KOPT-K1 (cell line): ENCODE data around the gene XPNPEP2.
A peak's percentile ranks its signal among the peaks of the same experiment; 100 is the strongest.
"Not testable (repeated sequence)": the region's sequence is repeated elsewhere in the genome, so short reads cannot be mapped to it uniquely, and the experiment has no call there.

Source experiments
- H3K27ac ChIP-seq: fragments of 200-600 bp; sonication (generic); 2 replicates; pipeline ENCODE4 v1.5.1; 2016; ENCODE audit warnings: antibody characterized with exemption, mild to moderate bottlenecking, low read depth, low read length; ENCODE audit not compliant: poor library complexity, severe bottlenecking
- H3K36me3 ChIP-seq: fragments of 200-600 bp; sonication (generic); 2 replicates; pipeline ENCODE4 v1.5.1; 2017; ENCODE audit warnings: antibody characterized with exemption, mild to moderate bottlenecking, low read length, moderate library complexity; ENCODE audit not compliant: insufficient read depth
- H3K9me3 ChIP-seq: fragments of 200-600 bp; sonication (generic); 2 replicates; pipeline ENCODE4 v1.5.1; 2017; ENCODE audit warnings: antibody characterized with exemption, low read length, mild to moderate bottlenecking; ENCODE audit not compliant: insufficient read depth, poor library complexity, severe bottlenecking

The XPNPEP2 gene

GRCh38 chrX:129732857-129733256, 5.9 kb upstream of the XPNPEP2 start:
- Histone ChIP-seq H3K9me3 (no peaks in the 10 kb centered on the region), H3K27ac (peak overlapping the region; percentile 97), H3K36me3 (no peaks in the 10 kb centered on the region)

DNA sequence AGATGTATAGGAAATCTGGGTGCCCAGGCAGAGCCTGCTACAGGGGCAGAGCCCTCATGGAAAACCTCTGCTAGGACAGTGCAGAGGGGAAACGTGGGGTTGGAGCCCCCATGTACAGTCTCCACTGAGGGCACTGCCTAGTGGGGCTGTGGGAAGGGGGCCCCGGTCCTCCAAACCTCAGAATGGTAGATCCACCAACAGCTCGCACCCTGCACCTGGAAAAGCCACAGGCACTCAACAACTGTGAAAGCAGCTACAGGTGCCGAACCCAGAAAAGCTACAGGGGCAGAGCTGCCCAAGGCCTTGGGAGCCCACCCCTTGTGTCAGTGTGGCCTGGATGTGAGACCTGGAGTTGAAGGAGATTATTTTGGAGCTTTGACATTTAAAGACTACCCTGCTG, 5.4 kb upstream of the XPNPEP2 start:
- Histone ChIP-seq H3K27ac (peak overlapping the region; percentile 97), H3K36me3 (no peaks in the 10 kb centered on the region), H3K9me3 (no peaks in the 10 kb centered on the region)

- no peaks in the 10 kb centered on the region for H3K36me3 ChIP-seq
- H3K9me3 ChIP-seq, result no peaks in the 10 kb centered on the region
- H3K27ac ChIP-seq, result peak overlapping the region; percentile 97
These were observed 2.3 kb upstream of the XPNPEP2 start for GRCh38 chrX:129736491-129736890.

DNA sequence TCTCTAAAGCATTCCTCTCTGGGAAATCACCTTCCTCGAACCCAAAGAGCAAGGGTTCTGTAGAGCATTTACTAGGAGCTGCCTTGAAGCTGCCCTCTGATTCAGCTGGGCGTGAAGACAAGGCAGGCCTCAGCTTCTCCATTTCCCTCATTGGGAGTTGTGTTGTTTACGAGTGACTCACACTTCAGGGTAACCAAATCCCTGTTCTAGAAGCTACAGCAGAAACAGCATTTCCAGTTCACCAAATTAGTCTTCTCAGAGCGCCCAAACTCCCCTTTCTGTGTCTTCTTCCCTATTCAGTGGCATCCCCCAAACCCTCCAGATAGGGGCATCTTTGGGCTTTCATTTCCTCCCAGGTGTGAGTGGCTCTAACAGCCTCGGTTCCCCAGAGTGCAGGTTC, 863 bp upstream of the XPNPEP2 start:
- Histone ChIP-seq H3K27ac (peak overlapping the region; percentile 97), H3K9me3 (no peaks in the 10 kb centered on the region), H3K36me3 (no peaks in the 10 kb centered on the region)

- peak overlapping the region; percentile 97 for H3K27ac ChIP-seq
- no peaks in the 10 kb centered on the region for H3K9me3 ChIP-seq
These were observed 799 bp downstream of the XPNPEP2 start for GRCh38 chrX:129739578-129739977.

DNA sequence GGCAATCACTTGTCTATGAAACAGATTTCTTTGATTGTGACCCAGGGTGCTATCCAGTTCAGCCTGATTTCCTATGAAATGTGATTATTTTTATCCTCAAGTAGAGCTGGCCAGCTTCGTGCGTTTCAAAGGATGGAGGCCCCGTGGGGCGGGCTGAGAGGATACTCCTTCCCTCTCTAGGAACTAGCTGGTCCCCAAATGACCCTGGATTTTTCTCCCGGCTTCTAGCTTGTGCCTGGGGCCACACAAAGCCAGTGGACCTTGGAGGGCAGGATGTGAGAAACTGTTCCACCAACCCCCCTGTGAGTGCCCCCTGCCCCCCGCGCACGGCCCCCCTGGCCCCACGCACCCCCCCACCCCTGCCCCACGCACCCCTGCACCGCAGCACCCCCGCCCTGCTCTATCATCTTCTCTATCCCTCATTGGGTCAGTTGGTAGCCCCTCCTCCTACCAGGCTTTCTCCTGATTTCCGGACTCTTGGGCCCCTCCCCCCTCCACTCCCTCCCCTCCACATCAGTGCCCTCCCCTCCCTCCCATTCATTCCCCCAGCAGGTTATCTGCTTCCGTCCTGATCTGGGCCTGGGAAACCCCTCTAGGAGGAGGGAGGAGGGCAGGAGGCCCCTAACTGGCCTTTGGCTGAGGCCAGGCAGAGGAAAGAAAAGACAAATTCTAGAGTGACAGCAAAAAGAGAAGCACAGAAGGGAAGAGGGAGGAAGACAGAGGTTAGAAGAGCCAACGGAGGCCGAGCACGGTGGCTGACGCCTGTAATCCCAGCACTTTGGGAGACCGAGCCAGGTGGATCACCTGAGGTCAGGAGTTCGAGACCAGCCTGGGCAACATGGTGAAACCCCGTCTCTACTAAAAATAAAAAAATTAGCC, 3.3 kb downstream of the XPNPEP2 start:
- peaks cover 6% of the 10 kb centered on the region; the same call in 1 of the 2 replicates for H3K36me3 ChIP-seq
- no peaks in the 10 kb centered on the region for H3K9me3 ChIP-seq
- H3K27ac ChIP-seq, result peak overlapping the region; percentile 97

More at GRCh38 chrX:129739578-129739977, 799 bp downstream of the XPNPEP2 start:
- no peaks in the 10 kb centered on the region for H3K36me3 ChIP-seq

- H3K27ac ChIP-seq, result peak overlapping the region; percentile 97
- H3K36me3 ChIP-seq, result peaks cover 11% of the 10 kb centered on the region
- H3K9me3 ChIP-seq, result not testable (repeated sequence)
These were observed 4.0 kb downstream of the XPNPEP2 start for GRCh38 chrX:129742759-129743152.

- H3K9me3 ChIP-seq, result no peaks in the 10 kb centered on the region
- H3K27ac ChIP-seq, result peak overlapping the region; percentile 97
- H3K36me3 ChIP-seq, result peaks cover 21% of the 10 kb centered on the region
These were observed 5.0 kb downstream of the XPNPEP2 start for GRCh38 chrX:129743821-129744220.

- Histone ChIP-seq H3K27ac (peak overlapping the region; percentile 97), H3K9me3 (no peaks in the 10 kb centered on the region), H3K36me3 (peaks cover 22% of the 10 kb centered on the region)
These were observed 6.1 kb downstream of the XPNPEP2 start for GRCh38 chrX:129744861-129745321.

DNA sequence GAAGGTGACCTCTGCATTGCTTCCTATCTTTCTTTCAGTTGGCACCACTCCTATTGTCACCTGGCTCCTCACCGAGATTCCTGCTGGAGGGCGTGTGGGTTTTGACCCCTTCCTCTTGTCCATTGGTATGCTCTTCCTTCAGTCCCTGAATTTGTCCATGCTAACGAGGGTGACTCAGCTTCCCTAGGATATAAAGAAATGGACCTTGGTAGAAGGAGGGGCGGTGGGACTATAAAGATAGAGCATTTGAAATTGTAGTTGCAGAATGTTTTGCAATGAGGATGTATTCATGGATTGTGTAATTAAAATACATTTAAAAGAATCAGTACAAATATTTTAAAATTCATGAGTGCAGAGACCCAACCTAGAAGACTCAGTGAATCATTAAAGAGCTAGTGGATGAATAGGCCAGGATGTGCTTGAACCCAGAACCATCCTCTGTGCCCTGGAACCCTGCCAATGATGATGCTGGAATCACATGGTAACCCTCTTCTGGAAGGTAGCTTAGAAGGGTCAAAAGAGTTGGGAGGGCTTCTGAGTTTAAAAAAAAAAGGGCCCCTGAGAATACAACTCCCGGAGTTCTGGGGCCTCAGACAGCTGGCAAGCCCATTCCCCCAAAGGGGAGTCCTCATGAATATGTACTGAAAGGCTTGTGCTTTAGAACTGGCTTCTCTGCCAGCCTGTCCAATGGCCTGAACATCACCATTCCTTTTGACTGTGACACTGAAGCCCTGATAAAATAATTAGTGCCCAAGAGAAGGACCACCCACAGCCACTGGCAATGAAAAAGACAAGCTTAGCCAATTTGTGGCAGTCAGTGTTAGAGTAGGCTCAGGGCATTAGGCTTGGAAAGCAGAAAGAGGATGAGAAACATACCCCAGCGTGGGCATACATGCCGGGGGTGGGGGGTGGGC, 8.0 kb downstream of the XPNPEP2 start:
- peak overlapping the region; percentile 97 for H3K27ac ChIP-seq

DNA sequence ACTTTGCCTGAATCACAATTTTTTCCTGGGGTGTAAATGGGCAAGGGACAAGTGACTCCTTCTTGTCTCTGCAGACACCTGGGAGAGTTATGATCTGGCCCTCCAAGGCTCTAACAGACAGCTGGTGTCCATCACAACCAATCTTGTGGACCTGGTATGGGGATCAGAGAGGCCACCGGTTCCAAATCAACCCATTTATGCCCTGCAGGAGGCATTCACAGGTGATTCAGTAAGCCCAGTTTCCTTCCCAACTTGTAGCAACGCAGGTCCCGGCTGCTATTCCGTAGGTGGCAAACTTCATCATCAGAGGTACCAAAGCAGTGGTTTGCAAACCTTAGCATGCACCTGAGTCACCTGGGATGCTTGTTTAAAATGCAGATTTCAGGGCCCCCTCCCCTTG, 8.8 kb downstream of the XPNPEP2 start:
- peaks cover 22% of the 10 kb centered on the region for H3K36me3 ChIP-seq
- peak overlapping the region; percentile 97 for H3K27ac ChIP-seq
- H3K9me3 ChIP-seq, result no peaks in the 10 kb centered on the region

More for the DNA sequence above, 8.0 kb downstream of the XPNPEP2 start:
- Histone ChIP-seq H3K36me3 (peaks cover 22% of the 10 kb centered on the region), H3K9me3 (no peaks in the 10 kb centered on the region)

DNA sequence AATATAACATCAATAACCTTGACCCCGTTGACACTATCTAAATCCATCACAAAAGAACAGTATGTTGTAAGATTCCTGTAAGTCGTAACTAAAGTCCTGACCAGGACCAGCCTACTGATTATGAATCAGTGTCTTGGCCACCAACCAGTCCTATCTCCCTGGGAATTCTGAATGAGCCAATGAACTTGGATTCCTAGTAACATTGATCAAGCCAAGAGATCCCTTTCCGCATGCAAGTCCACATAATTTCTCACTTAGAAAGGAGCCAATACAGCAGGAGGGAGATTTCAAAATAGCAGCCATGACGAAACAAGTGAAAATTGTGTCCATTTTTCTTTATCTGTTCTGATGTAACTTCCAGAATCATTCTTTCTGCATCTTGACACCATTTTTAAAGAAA, 9.5 kb downstream of the XPNPEP2 start:
- peak overlapping the region; percentile 97 for H3K27ac ChIP-seq
- no peaks in the 10 kb centered on the region for H3K9me3 ChIP-seq
- peaks cover 22% of the 10 kb centered on the region for H3K36me3 ChIP-seq

DNA sequence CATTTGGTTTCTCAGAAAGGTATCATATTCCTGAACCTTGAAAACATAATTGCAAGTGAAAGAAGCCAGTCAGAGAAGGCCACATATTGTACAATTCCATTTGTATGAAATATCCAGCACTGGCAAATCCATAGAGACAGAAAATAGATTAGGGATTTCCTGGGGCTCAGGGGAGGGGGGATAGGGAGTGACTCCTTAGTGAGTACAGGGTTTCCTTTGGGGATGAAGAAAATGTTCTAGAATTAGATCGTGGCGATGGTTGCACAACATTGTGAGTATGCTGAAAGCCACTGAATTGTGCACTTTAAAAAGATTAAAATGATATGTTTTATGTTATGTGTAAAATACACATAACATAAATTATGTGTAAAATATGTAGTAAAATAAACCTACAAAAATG, 10.3 kb downstream of the XPNPEP2 start:
- peaks cover 22% of the 10 kb centered on the region for H3K36me3 ChIP-seq
- H3K27ac ChIP-seq, result peak overlapping the region; percentile 97
- no peaks in the 10 kb centered on the region for H3K9me3 ChIP-seq

- peak overlapping the region; percentile 97 for H3K27ac ChIP-seq
- no peaks in the 10 kb centered on the region for H3K9me3 ChIP-seq
- H3K36me3 ChIP-seq, result peaks cover 22% of the 10 kb centered on the region
These were observed 12.2 kb downstream of the XPNPEP2 start for GRCh38 chrX:129750971-129751370.
